Esophagus muscularis mucosa (tissue), 3 donors: ENCODE results near the gene CXorf66.
"Not testable (repeated sequence)": the region's sequence is repeated elsewhere in the genome, so short reads cannot be mapped to it uniquely, and the experiment has no call there.

Experiments used
- CTCF ChIP-seq, 3 experiments: fragments of 200-600 bp in 2 of 3; fragments of 450-650 bp in 1 of 3; sonication (generic) in 2 of 3; IDR thresholded peaks; one replicate each; pipeline ENCODE4 v1.5.1; 2017 to 2019; ENCODE audit warnings: antibody characterized with exemption in 3 of 3, mild to moderate bottlenecking in 2 of 3, moderate library complexity in 1 of 3
- POLR2A ChIP-seq: fragments of 450-650 bp; IDR thresholded peaks from one replicate; pipeline ENCODE4 v1.6.1; 2017; ENCODE audit warnings: antibody characterized with exemption, moderate library complexity, mild to moderate bottlenecking, low read depth

- TF ChIP-seq CTCF (IDR thresholded peaks at IDR 0.05); POLR2A: not testable (repeated sequence)
These were observed 838 bp upstream of the CXorf66 start for GRCh38 chrX:139966159-139966558.
